Bone marrow (tissue), 2 donors: ENCODE measurements around the gene TXNL1.
"Not testable (repeated sequence)": the region's sequence is repeated elsewhere in the genome, so short reads cannot be mapped to it uniquely, and the experiment has no call there.

Source experiments
- DNase-seq, 2 donors: peaks; one replicate each; lab custom pipeline; 2025; lab: John Stamatoyannopoulos, UW

TXNL1 gene

GRCh38 chr18:56638232-56639103 lies at the start of gene TXNL1:
Gene TXNL1, minus strand, starts transcription at chr18:56638592. Its CDS starts 152 bp downstream, at chr18:56638440.
- peak; percentile 94 to 96 for DNase-seq

- no peak for DNase-seq
Measured at GRCh38 chr18:56684277-56684676, 45.9 kb upstream of the TXNL1 start.

- DNase-seq: no peak
Measured at GRCh38 chr18:56678836-56679565, 40.6 kb upstream of the TXNL1 start.

- DNase-seq: no peak
Measured at GRCh38 chr18:56676639-56677038, 38.2 kb upstream of the TXNL1 start.

- DNase-seq: no peak
Measured at GRCh38 chr18:56672981-56673380, 34.6 kb upstream of the TXNL1 start.

- no peak for DNase-seq
Measured at GRCh38 chr18:56672391-56672790, 34.0 kb upstream of the TXNL1 start.

- DNase-seq: no peak
Measured at GRCh38 chr18:56662902-56663301, 24.5 kb upstream of the TXNL1 start.

GRCh38 chr18:56662502-56662901 lies 24.1 kb upstream of the TXNL1 start:
- no peak for DNase-seq

- no peak for DNase-seq
Measured at GRCh38 chr18:56662063-56662408, 23.6 kb upstream of the TXNL1 start.

- DNase-seq: no peak
Measured at GRCh38 chr18:56661360-56662062, 23.1 kb upstream of the TXNL1 start.

GRCh38 chr18:56660655-56661054 lies 22.3 kb upstream of the TXNL1 start:
- no peak for DNase-seq

- DNase-seq: no peak
Measured at GRCh38 chr18:56659111-56659510, 20.7 kb upstream of the TXNL1 start.

- no peak for DNase-seq
Measured at GRCh38 chr18:56658261-56658660, 19.9 kb upstream of the TXNL1 start.

GRCh38 chr18:56654280-56654679 lies 15.9 kb upstream of the TXNL1 start:
- not testable (repeated sequence) for DNase-seq

- peak in 1 of 2 donors; percentile 15 for DNase-seq
Measured at GRCh38 chr18:56652802-56653201, 14.4 kb upstream of the TXNL1 start.

GRCh38 chr18:56651771-56652092 lies 13.3 kb upstream of the TXNL1 start:
- no peak for DNase-seq

- DNase-seq: peak; percentile 94 to 97
Measured at GRCh38 chr18:56650944-56651770, 12.8 kb upstream of the TXNL1 start, which contains the start of gene WDR7. Gene WDR7, plus strand, starts transcription at chr18:56651359. Its CDS starts 21,157 bp downstream, at chr18:56672516.

- no peak for DNase-seq
Measured at GRCh38 chr18:56649996-56650395, 11.6 kb upstream of the TXNL1 start.

GRCh38 chr18:56647951-56648893 lies 9.8 kb upstream of the TXNL1 start:
- no peak for DNase-seq

- DNase-seq: no peak
Measured at GRCh38 chr18:56647071-56647470, 8.7 kb upstream of the TXNL1 start.
